HuH-7 (cell line): ENCODE measurements around the gene EAF2.
"Not testable (repeated sequence)": the region's sequence is repeated elsewhere in the genome, so short reads cannot be mapped to it uniquely, and the experiment has no call there.

ENCODE experiments used
- DNase-seq: peaks from one replicate; pipeline ENCODE4 v3.0.0; 2011; ENCODE audit warnings: low spot score

EAF2 gene

GRCh38 chr3:121834671-121835464 is at the start of gene EAF2, which contains the start of gene IQCB1:
TSS of gene EAF2 (plus strand) at chr3:121835209. CDS start at chr3:121835286, 77 bp downstream.
TSS of gene IQCB1 (minus strand) at chr3:121835060. CDS start at chr3:121828960, 6,100 bp downstream.
- DNase-seq: peak; percentile 96

- no peak for DNase-seq
Observed at GRCh38 chr3:121786485-121786884, 48.5 kb upstream of the EAF2 start.

- no peak for DNase-seq
Observed at GRCh38 chr3:121793078-121793477, 41.9 kb upstream of the EAF2 start.

GRCh38 chr3:121794264-121794983 is 40.6 kb upstream of the EAF2 start:
- no peak for DNase-seq

- DNase-seq: no peak
Observed at GRCh38 chr3:121796970-121797369, 38.0 kb upstream of the EAF2 start.

- DNase-seq: no peak
Observed at GRCh38 chr3:121800906-121801305, 34.1 kb upstream of the EAF2 start.

GRCh38 chr3:121803771-121804320 is 31.2 kb upstream of the EAF2 start:
- peak; percentile 2 for DNase-seq

- DNase-seq: no peak
Observed at GRCh38 chr3:121809249-121809648, 25.8 kb upstream of the EAF2 start.

- DNase-seq: no peak
Observed at GRCh38 chr3:121817753-121818152, 17.3 kb upstream of the EAF2 start.

GRCh38 chr3:121818578-121818977 is 16.4 kb upstream of the EAF2 start:
- DNase-seq: no peak

- DNase-seq: no peak
Observed at GRCh38 chr3:121819236-121819635, 15.8 kb upstream of the EAF2 start.

GRCh38 chr3:121821421-121822199 is 13.4 kb upstream of the EAF2 start:
- no peak for DNase-seq

- no peak for DNase-seq
Observed at GRCh38 chr3:121822973-121823372, 12.0 kb upstream of the EAF2 start.

GRCh38 chr3:121834157-121834670 is 795 bp upstream of the EAF2 start:
- peak; percentile 18 for DNase-seq

GRCh38 chr3:121835465-121835801 is 424 bp downstream of the EAF2 start:
- no peak for DNase-seq

- DNase-seq: no peak
Observed at GRCh38 chr3:121836064-121836463, 1.1 kb downstream of the EAF2 start.

GRCh38 chr3:121836481-121836880 is 1.5 kb downstream of the EAF2 start:
- no peak for DNase-seq

GRCh38 chr3:121839962-121840361 is 5.0 kb downstream of the EAF2 start:
- no peak for DNase-seq

GRCh38 chr3:121844892-121845291 is 9.9 kb downstream of the EAF2 start:
- DNase-seq: no peak

- DNase-seq: no peak
Observed at GRCh38 chr3:121852256-121852655, 17.2 kb downstream of the EAF2 start.

GRCh38 chr3:121855555-121855954 is 20.5 kb downstream of the EAF2 start:
- DNase-seq: peak; percentile 15

- not testable (repeated sequence) for DNase-seq
Observed at GRCh38 chr3:121857778-121858177, 22.8 kb downstream of the EAF2 start.
